A549 treated with AZD9567 at 1 μM for 4 hours (cell line): ENCODE measurements around the gene MRPS21. TPM values are rescaled to one million over a fixed set of nuclear protein-coding genes. Genes with fewer than 3 reads are reported as not detected.

ENCODE experiments used
- total RNA-seq: library from RNA; stranded (reverse); fragments of 200-300 nt; extraction: Qiagen RNA extraction; gene quantifications from 5 replicates; pipeline ENCODE4 v1.2.3, GENCODE V29; 2022; ENCODE audit not compliant: insufficient read depth

MRPS21 gene
- 74.5 to 90.1 TPM (median 86.5 TPM) in 5 replicates for total RNA-seq

DNA sequence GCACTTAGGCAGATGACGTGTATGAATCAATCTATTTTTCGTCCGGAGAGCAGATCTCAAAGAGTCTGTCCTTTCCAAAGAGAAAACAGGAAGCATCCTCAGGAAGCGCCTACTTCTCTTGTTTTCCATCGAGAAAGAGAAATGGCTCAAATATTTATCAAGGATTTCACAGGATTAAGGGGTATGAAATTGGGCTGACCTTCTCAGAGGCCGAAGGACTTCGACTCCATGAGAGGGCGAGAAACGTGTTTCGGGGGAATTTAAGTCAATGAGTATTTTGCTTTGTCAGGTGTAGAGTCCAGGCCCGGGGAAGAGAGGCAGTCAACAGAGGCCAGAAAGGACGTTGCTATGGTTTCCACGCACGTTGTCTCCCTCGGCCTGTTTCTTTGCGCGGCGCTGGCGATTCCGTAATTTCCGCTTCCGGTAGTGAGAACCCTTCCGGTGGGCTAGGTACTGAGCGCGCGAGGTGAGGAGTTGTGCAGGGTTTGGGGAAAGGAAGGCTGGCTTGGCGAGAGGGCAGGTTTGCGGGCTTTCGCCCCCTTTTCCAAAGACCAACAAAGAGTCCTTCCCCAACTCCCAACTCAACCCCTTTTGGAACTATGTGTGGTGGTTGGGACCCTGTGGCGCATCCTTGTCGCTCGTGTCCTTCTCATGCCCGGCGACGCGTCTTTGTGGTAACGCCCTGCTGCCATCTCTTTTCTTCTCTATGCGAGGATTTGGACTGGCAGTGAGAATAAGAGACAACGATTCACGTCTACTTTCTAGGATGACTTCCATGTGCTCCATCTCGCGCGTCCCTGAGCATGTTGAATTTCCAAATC, at the start of gene MRPS21:
Gene MRPS21, plus strand, starts transcription at position 429 of the 821 bp plus-strand sequence. CDS start 506 bp downstream, outside the sequence.

GRCh38 chr1:150257624-150258585, 35.8 kb upstream of the MRPS21 start, which contains the start of gene CA14:
Gene CA14, plus strand, starts transcription at chr1:150257774. Its CDS starts 355 bp downstream, at chr1:150258129.

GRCh38 chr1:150268705-150269403, 24.8 kb upstream of the MRPS21 start, which contains the start of gene APH1A:
Gene APH1A, minus strand, starts transcription at chr1:150269016. Its CDS starts 206 bp downstream, at chr1:150268810.

DNA sequence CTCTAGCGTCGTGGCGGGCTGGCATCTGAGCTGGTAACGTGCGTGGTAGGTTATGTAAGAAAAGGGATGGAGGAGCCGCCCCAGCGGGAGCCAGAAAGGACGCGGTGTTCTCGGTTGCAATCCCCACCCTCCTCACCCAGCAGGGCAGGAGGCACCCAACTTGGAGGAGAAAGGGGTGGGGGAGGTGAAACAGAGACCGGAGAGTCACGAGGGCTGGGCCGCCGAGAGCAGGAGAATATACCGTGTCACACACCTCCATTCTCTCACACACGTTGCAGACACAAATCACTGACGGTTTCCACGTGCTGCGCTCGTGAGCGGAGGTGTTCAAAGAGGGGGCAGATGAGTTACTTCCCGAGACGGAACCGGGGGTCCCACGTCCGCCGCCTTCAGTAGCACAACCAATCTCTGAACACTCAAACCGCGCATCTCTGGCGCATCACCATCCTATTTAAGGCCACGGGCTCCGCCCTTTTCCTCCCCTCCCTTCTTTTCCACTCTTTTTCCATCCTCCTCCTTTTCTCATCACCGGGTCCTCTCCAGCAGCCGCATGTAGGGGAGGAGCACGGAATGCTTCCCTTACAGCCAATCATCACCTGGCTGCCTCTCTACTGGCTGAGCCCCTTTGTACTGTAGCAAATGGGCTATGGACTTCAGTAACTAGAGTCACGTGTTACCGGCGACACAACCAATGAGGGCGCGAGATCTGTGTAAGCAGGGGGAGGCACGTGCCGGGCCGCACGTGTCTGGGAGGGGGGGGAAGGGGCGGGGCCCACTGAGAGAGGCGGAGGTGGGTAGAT, 11.7 kb upstream of the MRPS21 start, which contains the start of gene CIART:
Gene CIART, plus strand, starts transcription at position 797 of the 800 bp plus-strand sequence. CDS start 714 bp downstream, outside the sequence.

Other genes with a start within 250 kb of the MRPS21 start
- 15.0 to 18.1 TPM (median 15.7 TPM) in 5 replicates for gene VPS45, start 226.1 kb upstream of the MRPS21 start, total RNA-seq
- gene PLEKHO1, start 143.9 kb upstream of the MRPS21 start, total RNA-seq, result 5.6 to 14.8 TPM (median 6.7 TPM) in 5 replicates
- gene ANP32E, start 57.7 kb upstream of the MRPS21 start, total RNA-seq, result 32.5 to 53.6 TPM (median 39.1 TPM) in 5 replicates
- gene CA14, start 36.1 kb upstream of the MRPS21 start, total RNA-seq, result not detected in 5 replicates
- 128 to 141 TPM (median 136 TPM) in 5 replicates for gene APH1A, start 24.8 kb upstream of the MRPS21 start, total RNA-seq
- gene C1orf54, start 21.1 kb upstream of the MRPS21 start, total RNA-seq, result 0.13 to 0.38 TPM (median 0.21 TPM) in 4 of 5 replicates, not detected in the other
- gene CIART, start 11.3 kb upstream of the MRPS21 start, total RNA-seq, result 0.88 to 1.3 TPM (median 1.1 TPM) in 4 of 5 replicates, not detected in the other
- 50.6 to 55.1 TPM (median 53.5 TPM) in 5 replicates for gene PRPF3, start 27.7 kb downstream of the MRPS21 start, total RNA-seq
- 13.0 to 13.3 TPM (median 13.1 TPM) in 5 replicates for gene RPRD2, start 70.3 kb downstream of the MRPS21 start, total RNA-seq
- 18.0 to 22.2 TPM (median 20.4 TPM) in 5 replicates for gene TARS2, start 193.6 kb downstream of the MRPS21 start, total RNA-seq
- 1.6 to 4.9 TPM (median 2.1 TPM) in 5 replicates for gene ECM1, start 214.2 kb downstream of the MRPS21 start, total RNA-seq
- 0.17 to 0.22 TPM in 2 of 5 replicates, not detected in the others for gene FALEC, start 221.9 kb downstream of the MRPS21 start, total RNA-seq